BJ (cell line): Measurements from ENCODE around the gene PNRC1. TPM values are rescaled to one million over a fixed set of nuclear protein-coding genes. Genes with fewer than 3 reads are reported as not detected.

Experiments
- CTCF ChIA-PET: fragments of 350-600 bp; formaldehyde crosslinking; extraction: SDS; loops from one replicate; lab custom pipeline; 2021; ENCODE audit warnings: antibody characterized with exemption, inconsistent platforms; lab: Yijun Ruan, JAX
- POLR2A ChIA-PET: fragments of 300-600 bp; sonication (Branson Sonifier 250); formaldehyde crosslinking; extraction: SDS; loops from one replicate; lab custom pipeline; 2021; ENCODE audit warnings: antibody characterized with exemption; lab: Charles Lee
- DNase-seq: peaks from one replicate; pipeline ENCODE4 v3.0.0-alpha.2; 2011; ENCODE audit warnings: low read depth
- H3K27me3 ChIP-seq: 2 replicates; pipeline ENCODE4 v1.6.0; 2011; ENCODE audit warnings: low read length; ENCODE audit not compliant: control insufficient read depth, insufficient read depth
- H3K36me3 ChIP-seq: 2 replicates; pipeline ENCODE4 v1.5.1; 2011; ENCODE audit warnings: low read length; ENCODE audit not compliant: control insufficient read depth, insufficient read depth
- H3K4me3 ChIP-seq: 2 replicates; pipeline ENCODE4 v1.5.1; 2011; ENCODE audit warnings: low read depth, mild to moderate bottlenecking, control low read depth, low read length
- polyA plus RNA-seq: library from polyadenylated mRNA; depleted of rRNA; stranded (reverse); fragments of >200 nt; gene quantifications from 2 replicates; pipeline ENCODE4 v1.2.3, GENCODE V29; 2011
- TF ChIP-seq, protein P1 (sequence below): IDR thresholded peaks from 2 replicates; pipeline ENCODE4 v1.5.1; 2011; ENCODE audit warnings: low read depth, mild to moderate bottlenecking, control low read depth, inconsistent platforms, low read length, moderate library complexity; ENCODE audit not compliant: insufficient read depth

Gene PNRC1
- polyA plus RNA-seq, 1 experiment: 5.6 TPM

DNA sequence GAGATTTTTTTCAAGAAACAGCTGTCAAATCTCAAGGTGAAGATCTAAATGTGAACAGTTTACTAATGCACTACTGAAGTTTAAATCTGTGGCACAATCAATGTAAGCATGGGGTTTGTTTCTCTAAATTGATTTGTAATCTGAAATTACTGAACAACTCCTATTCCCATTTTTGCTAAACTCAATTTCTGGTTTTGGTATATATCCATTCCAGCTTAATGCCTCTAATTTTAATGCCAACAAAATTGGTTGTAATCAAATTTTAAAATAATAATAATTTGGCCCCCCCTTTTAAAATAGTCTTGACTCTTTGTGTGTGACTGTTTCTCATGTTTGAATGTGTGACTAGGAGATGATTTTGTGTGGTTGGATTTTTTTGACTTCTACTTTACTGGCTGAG lies 4.0 kb downstream of the PNRC1 start:
- POLR2A ChIA-PET: no interaction called here

DNA sequence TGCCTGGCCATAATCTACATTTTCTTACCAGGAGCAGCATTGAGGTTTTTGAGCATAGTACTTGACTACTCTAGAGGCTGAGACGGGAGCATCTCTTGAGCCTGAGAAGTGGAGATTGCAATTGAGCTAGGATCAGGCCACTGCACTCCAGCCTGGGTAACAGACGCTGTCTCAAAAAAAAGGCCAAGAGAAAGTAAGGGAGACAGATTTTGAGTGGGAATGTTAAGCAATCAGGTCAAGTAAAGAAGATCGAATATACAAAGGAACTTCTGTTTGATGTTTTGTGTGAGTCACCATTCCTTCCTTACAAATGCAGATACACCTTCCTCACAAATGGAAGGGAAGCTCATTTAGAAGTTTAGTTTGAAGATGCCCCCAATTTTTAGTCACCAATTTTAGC lies 4.4 kb downstream of the PNRC1 start:
- H3K36me3 ChIP-seq: peaks cover 8% of the 10 kb centered on the region
- H3K4me3 ChIP-seq: no peak overlapping the region
- ChIA-PET CTCF (interaction anchor here (0.8 to 0.9 kb wide), 2 partner anchors 12 to 101 kb away, joined by 3 to 5 read pairs; no protein-coding TSS in a partner anchor), POLR2A (no interaction called here)
- DNase-seq: no peak
- TF ChIP-seq, protein P1, sequence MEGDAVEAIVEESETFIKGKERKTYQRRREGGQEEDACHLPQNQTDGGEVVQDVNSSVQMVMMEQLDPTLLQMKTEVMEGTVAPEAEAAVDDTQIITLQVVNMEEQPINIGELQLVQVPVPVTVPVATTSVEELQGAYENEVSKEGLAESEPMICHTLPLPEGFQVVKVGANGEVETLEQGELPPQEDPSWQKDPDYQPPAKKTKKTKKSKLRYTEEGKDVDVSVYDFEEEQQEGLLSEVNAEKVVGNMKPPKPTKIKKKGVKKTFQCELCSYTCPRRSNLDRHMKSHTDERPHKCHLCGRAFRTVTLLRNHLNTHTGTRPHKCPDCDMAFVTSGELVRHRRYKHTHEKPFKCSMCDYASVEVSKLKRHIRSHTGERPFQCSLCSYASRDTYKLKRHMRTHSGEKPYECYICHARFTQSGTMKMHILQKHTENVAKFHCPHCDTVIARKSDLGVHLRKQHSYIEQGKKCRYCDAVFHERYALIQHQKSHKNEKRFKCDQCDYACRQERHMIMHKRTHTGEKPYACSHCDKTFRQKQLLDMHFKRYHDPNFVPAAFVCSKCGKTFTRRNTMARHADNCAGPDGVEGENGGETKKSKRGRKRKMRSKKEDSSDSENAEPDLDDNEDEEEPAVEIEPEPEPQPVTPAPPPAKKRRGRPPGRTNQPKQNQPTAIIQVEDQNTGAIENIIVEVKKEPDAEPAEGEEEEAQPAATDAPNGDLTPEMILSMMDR: no peak
- no peaks in the 10 kb centered on the region for H3K27me3 ChIP-seq

More for the DNA sequence above, 4.0 kb downstream of the PNRC1 start:
- no peak for DNase-seq
- TF ChIP-seq, protein P1: no peak
- H3K27me3 ChIP-seq: no peaks in the 10 kb centered on the region
- no peak overlapping the region for H3K4me3 ChIP-seq
- CTCF ChIA-PET: interaction anchor here (1.2 kb wide), 1 partner anchor 102 kb away, joined by 3 read pairs; no protein-coding TSS in a partner anchor
- H3K36me3 ChIP-seq: peaks cover 8% of the 10 kb centered on the region

- TF ChIP-seq, protein P1: no peak
- ChIA-PET POLR2A (interaction anchor here (0.6 kb wide), 1 partner anchor 241 kb away, joined by 3 read pairs; no protein-coding TSS in a partner anchor), CTCF (interaction anchor here (0.8 to 0.9 kb wide), 2 partner anchors 13 to 102 kb away, joined by 3 to 5 read pairs; no protein-coding TSS in a partner anchor)
- peaks cover 8% of the 10 kb centered on the region for H3K36me3 ChIP-seq
- DNase-seq: no peak
- H3K27me3 ChIP-seq: no peaks in the 10 kb centered on the region
- H3K4me3 ChIP-seq: no peak overlapping the region
These were observed 5.1 kb downstream of the PNRC1 start for GRCh38 chr6:89085409-89086205.

- DNase-seq: no peak
- H3K27me3 ChIP-seq: no peaks in the 10 kb centered on the region
- H3K36me3 ChIP-seq: peaks cover 8% of the 10 kb centered on the region
- CTCF ChIA-PET: interaction anchor here (0.9 to 1.2 kb wide), 2 partner anchors 23 to 104 kb away, joined by 3 read pairs; no protein-coding TSS in a partner anchor
- POLR2A ChIA-PET: no interaction called here
- no peak overlapping the region for H3K4me3 ChIP-seq
- TF ChIP-seq, protein P1: no peak
These were observed 7.3 kb downstream of the PNRC1 start for GRCh38 chr6:89087881-89088280.

GRCh38 chr6:89098461-89098860 lies 17.9 kb downstream of the PNRC1 start:
- no peak for DNase-seq
- no peaks in the 10 kb centered on the region; the same call in 1 of the 2 replicates for H3K27me3 ChIP-seq
- no peaks in the 10 kb centered on the region for H3K36me3 ChIP-seq
- ChIA-PET POLR2A (no interaction called here), CTCF (interaction anchor here (0.6 to 0.7 kb wide), 2 partner anchors 16 to 172 kb away, joined by 3 read pairs; no protein-coding TSS in a partner anchor)
- TF ChIP-seq, protein P1: no peak
- H3K4me3 ChIP-seq: no peak overlapping the region
